Adrenal gland (tissue), 5 donors: ENCODE results near the gene WDR48.

ENCODE experiments used
- POLR2A ChIP-seq, 2 donors: fragments of 450-650 bp; IDR thresholded peaks; one replicate each; pipeline ENCODE4 v1.6.1; 2017; ENCODE audit warnings: antibody characterized with exemption in 2 of 2, mild to moderate bottlenecking in 2 of 2, moderate library complexity in 1 of 2
- TF ChIP-seq, protein P1 (sequence below), 6 experiments: fragments of 450-650 bp in 4 of 6; fragments of 200-600 bp in 2 of 6; sonication (generic) in 1 of 6; IDR thresholded peaks; 1 replicate in 5 of 6; 2 replicates in 1 of 6; pipeline versions ENCODE4 v1.5.1 to v1.8.0; 2016 to 2021; ENCODE audit warnings: antibody characterized with exemption in 6 of 6, mild to moderate bottlenecking in 2 of 6, moderate library complexity in 1 of 6
- donor health status: DM: no; HTN: no; CAD: no.

- TF ChIP-seq, protein P1, sequence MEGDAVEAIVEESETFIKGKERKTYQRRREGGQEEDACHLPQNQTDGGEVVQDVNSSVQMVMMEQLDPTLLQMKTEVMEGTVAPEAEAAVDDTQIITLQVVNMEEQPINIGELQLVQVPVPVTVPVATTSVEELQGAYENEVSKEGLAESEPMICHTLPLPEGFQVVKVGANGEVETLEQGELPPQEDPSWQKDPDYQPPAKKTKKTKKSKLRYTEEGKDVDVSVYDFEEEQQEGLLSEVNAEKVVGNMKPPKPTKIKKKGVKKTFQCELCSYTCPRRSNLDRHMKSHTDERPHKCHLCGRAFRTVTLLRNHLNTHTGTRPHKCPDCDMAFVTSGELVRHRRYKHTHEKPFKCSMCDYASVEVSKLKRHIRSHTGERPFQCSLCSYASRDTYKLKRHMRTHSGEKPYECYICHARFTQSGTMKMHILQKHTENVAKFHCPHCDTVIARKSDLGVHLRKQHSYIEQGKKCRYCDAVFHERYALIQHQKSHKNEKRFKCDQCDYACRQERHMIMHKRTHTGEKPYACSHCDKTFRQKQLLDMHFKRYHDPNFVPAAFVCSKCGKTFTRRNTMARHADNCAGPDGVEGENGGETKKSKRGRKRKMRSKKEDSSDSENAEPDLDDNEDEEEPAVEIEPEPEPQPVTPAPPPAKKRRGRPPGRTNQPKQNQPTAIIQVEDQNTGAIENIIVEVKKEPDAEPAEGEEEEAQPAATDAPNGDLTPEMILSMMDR (IDR thresholded peaks at IDR 0.05), result no peak
- TF ChIP-seq POLR2A (IDR thresholded peaks at IDR 0.05), result no peak
These were observed 80.6 kb downstream of the WDR48 start for GRCh38 chr3:39132096-39133092.
